HG02678 (cell line): Measurements from ENCODE around the gene ADGRG1.
A peak's percentile ranks its signal among the peaks of the same experiment; 100 is the strongest.
"Not testable (repeated sequence)": the region's sequence is repeated elsewhere in the genome, so short reads cannot be mapped to it uniquely, and the experiment has no call there.

ENCODE experiments used
- ATAC-seq: cut with Tn5 transposase; IDR thresholded peaks from one replicate; pipeline ENCODE4 v1.9.1; 2021; ENCODE audit warnings: mild to moderate bottlenecking, moderate library complexity; ENCODE audit not compliant: unreplicated experiment

The ADGRG1 gene

DNA sequence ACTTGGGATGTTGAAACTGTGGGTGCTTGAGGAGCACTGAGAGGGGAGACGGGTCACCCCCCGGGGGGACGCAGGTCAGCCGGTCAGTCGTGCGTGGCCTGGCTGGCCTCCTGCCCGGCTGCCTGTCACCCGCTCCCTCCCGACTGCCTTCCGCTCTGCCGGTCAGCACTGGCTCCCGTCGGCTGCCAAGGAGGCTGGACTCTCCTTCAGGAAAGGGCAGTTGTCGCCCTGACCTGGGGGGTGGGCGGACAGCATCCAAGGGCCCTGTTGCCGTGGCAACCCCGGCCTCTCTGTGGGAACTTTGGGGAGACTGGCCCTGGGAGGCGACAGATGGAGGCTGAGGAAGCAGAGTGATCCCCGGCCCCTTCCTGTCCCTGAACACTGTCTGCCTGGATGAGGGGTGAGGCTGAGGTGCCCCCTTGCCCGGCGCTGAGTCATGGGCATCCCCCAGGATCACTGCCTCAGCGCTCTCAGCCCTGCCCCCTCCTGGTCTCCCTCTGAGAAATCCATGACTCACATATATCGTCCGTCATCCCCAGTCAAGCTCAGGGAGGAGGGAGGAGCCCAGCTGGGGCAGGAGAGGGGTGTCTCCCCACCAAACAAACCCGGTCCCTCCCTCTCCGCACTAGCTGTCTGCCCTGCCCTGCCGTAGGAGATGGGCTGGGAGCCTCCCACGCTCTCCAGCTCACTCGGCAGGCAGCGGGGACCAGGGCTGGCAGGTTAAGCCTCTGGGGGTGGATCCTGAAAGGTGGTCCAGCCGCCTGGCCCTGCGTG is at the start of gene ADGRG1:
TSS of gene ADGRG1 (plus strand) at position 623 of the 774 bp plus-strand sequence. CDS start 21,658 bp downstream, outside the sequence.
- no peak for ATAC-seq

DNA sequence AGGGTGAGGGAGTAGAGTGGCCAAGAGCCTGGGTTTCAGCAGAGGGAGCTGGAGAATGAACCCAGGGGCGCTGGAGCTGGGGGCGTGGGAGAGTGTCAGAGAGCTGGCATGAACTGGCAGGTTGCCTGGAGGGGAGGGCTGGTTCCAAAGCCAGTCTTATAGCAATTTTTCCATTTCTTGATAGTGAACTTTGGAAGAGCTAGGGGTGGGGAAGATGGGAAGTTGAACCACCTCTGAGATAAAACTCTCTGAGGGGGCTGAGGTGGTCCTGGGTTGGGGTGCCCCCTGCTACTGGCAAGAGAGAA is 49.1 kb upstream of the ADGRG1 start:
- no peak for ATAC-seq

DNA sequence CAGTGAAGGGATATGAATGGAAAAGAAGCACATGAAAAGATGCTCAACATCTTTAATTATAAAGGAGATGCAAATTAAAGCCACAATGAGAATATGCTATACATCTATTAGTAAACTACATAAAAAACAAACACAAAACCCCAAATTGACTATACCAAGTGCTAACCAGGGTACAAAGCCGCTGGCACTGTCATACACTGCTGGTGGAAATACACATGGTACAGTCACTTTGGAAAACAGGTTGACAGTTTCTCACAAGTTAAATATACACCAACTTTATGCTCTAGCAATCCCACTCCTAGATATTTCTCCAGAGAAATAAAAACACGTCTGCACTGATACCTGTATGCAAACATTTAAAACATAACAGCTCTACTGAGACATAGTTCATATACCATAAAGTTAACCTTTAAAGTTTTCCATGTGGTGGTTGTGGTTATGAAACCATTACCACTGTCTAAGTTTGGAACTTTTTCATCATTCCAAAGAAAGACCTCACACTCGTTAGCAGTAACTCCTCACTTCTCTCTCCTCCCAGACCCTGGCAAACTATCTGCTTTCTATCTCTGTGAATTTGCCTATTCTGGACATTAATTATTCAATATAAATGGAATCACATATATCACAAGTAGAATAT is 43.3 kb upstream of the ADGRG1 start:
- ATAC-seq, result no peak

GRCh38 chr16:57588831-57589230 is 39.6 kb upstream of the ADGRG1 start:
- no peak for ATAC-seq

DNA sequence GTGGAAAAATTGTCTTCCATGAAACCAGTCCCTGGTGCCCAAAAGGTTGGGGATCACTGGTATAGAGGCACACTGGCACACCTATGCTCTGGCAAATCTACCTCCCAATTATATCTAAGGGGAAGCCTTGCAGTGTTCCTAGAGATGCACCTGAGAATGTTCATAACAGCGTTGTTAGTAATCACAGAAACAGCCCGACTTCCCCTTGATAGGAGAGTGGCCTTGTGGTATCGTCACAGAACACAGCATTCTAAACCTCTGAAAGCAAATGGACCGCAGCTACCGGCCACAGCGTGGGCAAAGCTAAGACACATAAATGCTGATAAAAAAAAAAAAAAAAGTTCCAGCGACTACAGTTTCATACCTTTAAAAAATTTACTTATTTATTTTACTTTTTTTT is 39.1 kb upstream of the ADGRG1 start:
- no peak for ATAC-seq

GRCh38 chr16:57590654-57591085 is 37.8 kb upstream of the ADGRG1 start:
- no peak for ATAC-seq

DNA sequence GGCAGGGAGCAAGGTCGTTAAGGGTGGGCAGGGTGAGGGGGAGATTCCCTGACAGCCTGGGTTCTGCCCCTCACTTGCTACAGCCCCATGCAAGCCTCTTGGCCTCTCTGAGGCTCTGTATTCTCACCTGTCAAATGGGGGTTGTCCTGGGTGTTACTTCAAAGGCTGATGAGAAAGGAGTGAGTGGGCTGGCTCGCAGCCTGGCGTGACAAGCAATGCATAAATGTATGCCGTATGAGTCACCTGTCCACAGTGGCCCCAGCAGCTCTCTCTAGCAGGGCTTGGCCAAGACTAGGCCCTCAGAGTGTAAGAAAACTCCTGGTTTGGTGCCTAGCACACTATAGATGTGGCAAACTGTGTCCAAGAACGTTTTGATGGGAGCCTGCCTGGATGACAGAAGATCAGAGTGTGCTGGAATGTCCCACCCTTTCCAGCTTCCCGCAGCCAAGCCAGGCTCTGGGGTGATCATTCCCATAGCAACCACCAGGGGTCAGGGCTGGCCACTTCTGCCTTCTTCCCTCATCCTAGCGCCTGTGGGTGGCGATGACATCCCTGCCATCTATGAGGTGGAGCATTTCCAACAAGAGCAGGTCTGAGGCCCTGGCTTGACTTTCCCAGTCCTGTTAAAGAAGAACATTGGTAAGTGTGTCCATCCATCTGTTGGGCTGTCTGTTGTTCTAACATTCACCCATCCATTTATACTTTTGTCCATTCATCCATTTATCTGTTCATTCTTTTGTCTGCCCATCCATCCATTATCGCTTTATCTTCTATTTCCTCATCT is 37.2 kb upstream of the ADGRG1 start:
- ATAC-seq, result peak; percentile 78

- no peak for ATAC-seq
Observed at GRCh38 chr16:57591870-57592485, 36.5 kb upstream of the ADGRG1 start.

DNA sequence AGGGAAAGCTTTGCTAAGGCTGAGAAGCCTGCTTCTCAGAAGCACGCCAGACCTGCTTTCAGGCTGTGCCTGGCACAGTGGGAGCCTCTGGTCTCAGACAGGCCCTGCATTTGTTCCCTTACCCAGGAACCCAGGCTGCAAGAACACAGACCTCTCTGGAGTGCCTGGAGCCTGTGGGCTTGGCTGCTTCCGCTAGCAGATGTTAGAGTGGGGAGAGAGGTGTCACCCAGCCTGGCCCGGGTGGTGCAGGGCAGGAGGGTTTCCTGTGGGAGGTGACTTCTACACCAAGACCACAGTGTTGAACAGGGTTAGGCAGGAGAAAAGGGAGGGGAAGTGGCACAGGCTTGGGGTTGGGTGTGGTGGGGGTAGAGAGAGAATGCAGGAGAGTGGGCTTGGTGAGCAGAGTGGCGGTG is 35.8 kb upstream of the ADGRG1 start:
- no peak for ATAC-seq

DNA sequence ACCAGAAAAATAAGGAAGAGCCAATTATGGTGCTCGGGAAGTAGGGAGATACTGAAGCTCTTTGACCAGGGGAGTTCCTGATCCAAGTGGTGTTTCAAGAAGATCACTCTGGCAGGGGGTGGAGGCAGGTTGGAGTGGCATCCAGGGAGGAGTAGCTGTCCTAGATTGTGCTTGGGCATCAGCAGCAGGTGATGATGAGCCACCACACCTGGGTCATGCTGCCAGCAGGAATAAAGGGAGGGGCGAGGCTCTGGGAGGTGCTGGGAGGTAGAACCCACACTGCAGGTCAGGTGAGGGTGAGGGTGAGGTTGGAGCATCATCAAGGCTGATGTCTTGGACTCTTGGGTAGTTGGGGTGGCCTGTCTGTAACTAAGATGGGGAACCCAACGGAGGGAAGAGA is 35.4 kb upstream of the ADGRG1 start:
- no peak for ATAC-seq

- no peak for ATAC-seq
Observed at GRCh38 chr16:57593990-57594389, 34.4 kb upstream of the ADGRG1 start.

DNA sequence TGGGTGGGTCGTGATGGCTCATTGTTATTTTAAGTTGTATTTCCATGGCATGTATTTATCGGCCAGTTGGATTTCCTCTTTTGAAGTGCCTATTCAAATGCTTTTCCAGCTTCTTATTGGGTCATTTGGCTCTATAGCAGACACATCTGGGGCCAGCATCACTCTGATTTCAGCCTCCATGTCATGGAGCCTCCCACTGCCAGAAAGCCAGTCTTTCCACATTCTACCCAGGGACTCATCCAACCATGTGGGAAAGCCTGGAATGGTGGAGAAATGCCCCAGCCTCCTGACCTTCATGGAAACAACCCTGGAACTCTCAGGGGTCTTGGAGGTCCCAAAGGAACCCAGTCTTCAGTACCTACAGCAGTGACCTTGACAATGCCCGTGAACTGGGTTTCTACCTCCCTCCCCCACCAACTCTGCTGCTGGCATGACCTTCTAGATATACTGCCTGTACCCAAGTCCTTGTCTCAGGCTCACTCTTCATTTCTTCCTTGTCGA is 33.8 kb upstream of the ADGRG1 start:
- no peak for ATAC-seq

GRCh38 chr16:57596234-57596633 is 32.2 kb upstream of the ADGRG1 start:
- not testable (repeated sequence) for ATAC-seq

DNA sequence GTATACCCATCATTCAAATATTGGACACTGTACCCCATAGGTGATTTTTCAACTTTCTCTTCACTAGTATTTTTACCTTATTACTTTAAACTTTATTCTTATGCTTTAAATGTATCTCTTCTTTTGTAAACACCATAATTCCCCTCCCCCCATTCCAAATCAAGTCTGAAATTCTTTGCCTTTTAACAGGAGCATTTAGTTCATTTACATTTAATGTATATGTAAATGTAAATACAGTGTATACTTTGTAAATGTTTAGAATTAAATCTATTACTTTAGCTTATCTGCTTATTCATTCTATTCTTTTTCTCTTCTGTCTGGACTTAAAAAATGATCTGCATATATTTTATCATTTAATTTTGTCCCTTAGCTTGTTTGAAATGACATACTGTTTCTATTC is 30.0 kb upstream of the ADGRG1 start:
- no peak for ATAC-seq

DNA sequence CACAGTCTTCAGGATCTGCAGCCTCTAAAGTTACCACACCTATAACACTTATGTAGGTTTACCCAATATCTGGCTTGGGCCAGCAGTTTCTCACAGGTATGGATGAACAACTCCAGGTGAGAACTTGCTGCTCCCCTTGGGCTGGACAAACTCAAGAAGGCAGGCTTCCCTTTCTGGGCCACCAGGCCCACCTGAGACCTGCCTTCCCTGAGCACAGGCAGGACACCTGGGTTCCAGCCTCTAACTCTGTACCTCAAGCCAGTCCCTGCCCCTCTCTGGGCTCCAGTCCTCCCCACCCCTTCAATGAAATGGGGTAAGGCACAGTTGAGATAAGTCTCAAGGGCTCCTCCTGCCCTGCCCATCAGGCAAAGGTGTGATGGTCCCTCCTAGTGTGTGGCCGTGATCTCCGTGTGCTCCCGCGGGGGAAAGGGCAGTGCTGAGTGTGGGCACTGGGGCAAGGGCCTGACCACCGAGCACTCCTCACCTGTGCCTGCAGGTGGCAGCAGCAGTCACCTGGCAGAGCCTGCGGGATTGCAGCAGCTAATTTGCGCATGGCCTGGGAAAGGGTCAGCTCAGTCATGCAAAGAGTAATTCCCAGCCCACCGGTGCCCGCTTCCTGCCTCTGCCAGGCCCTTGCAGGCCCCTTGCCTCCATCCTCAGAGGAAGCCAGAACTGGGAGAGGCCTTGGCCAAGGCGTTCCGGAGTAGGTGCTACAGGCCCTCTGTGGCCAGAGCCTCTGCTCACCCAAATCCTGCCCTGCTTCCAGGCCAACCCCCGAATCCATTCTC is 28.2 kb upstream of the ADGRG1 start:
- ATAC-seq, result no peak

DNA sequence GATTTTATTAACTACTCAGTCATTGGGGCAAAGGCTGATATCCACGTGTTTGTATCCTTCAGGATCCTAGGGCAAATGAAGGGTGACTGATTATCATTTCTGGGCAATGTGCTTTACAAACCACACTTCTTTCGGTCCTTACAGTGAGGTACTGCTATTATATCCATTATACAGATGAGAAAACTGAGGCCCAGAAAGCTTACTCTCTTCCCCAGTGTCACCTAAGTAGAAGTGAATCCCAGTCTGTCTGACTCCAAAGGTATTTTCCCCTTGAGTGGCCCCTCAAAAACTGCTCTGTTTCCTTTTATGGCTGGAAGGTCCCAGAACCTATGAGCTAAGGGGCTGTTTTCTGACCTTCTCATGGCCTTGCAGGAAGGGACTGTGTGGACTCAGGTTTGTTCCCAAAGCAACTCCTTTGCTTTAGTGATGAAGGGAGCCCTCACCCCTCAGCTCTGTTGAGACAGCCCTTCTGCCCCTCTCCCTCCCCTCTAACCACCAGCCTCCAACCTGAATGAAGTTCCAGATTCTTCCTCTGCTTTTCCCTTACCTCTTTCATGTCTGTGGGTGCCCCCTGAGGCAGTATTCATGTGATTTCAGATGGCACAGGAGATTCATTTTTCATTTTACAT is 27.4 kb upstream of the ADGRG1 start:
- no peak for ATAC-seq

GRCh38 chr16:57601801-57602478 is 26.5 kb upstream of the ADGRG1 start:
- ATAC-seq, result peak; percentile 81

DNA sequence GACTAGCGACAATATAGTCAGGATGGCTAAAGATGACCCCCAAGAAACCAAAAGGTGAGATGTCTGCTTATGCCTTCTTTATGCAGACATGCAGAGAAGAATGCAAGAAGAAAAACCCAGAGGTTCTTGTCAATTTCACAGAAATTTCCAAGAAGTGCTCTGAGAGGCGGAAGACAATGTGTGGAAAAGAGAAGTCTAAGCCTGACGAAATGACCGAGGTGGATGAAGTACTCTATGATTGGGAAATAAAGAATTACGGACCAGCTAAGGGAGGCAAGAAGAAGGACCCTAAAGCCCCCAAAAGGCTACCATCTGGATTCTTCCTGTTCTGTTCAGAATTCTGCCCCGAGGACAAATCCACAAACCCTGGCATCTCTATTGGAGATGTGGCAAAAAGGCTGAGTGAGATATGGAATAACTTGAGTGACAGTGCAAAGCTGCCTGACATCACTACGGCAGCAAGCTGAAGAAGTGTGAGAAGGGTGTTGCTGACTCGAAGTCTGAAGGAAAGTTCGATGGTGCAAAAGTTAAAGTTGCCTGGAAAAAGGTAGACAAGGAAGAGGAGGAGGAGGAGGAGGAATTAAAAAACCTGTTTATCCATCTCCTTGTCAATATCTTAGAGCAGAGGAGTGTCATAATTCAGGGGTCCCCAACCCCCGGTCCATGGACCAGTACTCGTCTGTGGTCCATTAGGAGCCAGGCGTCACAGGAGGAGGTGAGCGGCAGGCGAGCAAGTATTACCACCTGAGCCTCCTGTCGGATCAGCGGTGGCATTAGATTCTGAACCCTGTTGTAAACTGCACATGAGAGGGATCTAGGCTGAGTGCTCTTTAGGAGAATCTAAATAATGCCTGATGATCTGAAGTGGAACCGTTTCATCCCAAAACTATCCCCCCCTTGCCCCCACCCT is 25.1 kb upstream of the ADGRG1 start:
- no peak for ATAC-seq
